ENCODE results near the gene OCRL. TPM values are rescaled to one million over a fixed set of nuclear protein-coding genes. Genes with fewer than 3 reads are reported as not detected.

The OCRL gene
- polyA plus RNA-seq, 1 donor (not counting 4 experiments of a cell fraction or from before 2014, with no cell fraction given): 27.9 TPM

DNA sequence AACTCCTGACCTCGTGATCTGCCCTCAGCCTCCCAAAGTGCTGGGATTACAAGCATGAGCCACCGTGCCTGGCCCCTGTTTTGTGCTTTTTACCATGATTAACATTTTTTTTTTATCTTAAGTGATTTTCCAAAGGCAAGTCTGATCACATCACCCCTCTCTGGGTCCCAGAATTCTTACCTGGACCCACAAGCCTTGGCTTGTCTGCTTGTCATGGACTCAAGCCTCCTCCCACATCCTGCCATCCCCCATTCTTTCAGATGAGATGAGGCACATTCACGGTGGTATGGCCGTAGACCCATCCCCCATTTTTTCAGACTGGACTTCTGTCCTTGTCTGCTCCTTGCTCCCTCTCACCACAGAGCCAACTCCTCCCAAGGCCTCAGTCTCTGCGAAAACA lies 59.4 kb downstream of the OCRL start:
- no peak for TF ChIP-seq EZH2 (IDR thresholded peaks at IDR 0.05; ENCODE audit: low read length)
- TF ChIP-seq, protein P1, sequence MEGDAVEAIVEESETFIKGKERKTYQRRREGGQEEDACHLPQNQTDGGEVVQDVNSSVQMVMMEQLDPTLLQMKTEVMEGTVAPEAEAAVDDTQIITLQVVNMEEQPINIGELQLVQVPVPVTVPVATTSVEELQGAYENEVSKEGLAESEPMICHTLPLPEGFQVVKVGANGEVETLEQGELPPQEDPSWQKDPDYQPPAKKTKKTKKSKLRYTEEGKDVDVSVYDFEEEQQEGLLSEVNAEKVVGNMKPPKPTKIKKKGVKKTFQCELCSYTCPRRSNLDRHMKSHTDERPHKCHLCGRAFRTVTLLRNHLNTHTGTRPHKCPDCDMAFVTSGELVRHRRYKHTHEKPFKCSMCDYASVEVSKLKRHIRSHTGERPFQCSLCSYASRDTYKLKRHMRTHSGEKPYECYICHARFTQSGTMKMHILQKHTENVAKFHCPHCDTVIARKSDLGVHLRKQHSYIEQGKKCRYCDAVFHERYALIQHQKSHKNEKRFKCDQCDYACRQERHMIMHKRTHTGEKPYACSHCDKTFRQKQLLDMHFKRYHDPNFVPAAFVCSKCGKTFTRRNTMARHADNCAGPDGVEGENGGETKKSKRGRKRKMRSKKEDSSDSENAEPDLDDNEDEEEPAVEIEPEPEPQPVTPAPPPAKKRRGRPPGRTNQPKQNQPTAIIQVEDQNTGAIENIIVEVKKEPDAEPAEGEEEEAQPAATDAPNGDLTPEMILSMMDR (optimal IDR thresholded peaks at IDR 0.05 in 1 of 3, IDR thresholded peaks at IDR 0.05 in 1 of 3, conservative IDR thresholded peaks at IDR 0.05 in 1 of 3; ENCODE audit: extremely low read depth in 1 of 3, insufficient read depth in 2 of 3, low read length in 3 of 3): no peak
- dilution Hi-C loops (cut with MboI; ENCODE audit: extremely low pct_ligation_motif_present, low sequenced_read_pairs): no loop called here
- Histone ChIP-seq H3K9me1 (ENCODE audit: control insufficient read depth, extremely low read depth, insufficient read depth, low read length) (no peaks in the 10 kb centered on the region), H3K9me3 (ENCODE audit: control insufficient read depth, low read depth, low read length) (no peaks in the 10 kb centered on the region), H3K27me3 (ENCODE audit: control insufficient read depth, extremely low read depth, insufficient read depth, low read length) (no peaks in the 10 kb centered on the region), H4K20me1 (ENCODE audit: control insufficient read depth, extremely low read depth, insufficient read depth, low read length) (no peaks in the 10 kb centered on the region), H2AFZ (ENCODE audit: control insufficient read depth, low read length) (peak overlapping the region; percentile 16), H3K9ac (ENCODE audit: control insufficient read depth, extremely low read depth, insufficient read depth, low read length) (no peak overlapping the region), H3K4me2 (ENCODE audit: control insufficient read depth, extremely low read depth, insufficient read depth, low read depth, low read length) (peak overlapping the region; percentile 16), H3K79me2 (ENCODE audit: control insufficient read depth, insufficient read depth, low read length) (no peaks in the 10 kb centered on the region), H3K36me3 (ENCODE audit: control insufficient read depth in 2 of 2, extremely low read depth in 1 of 2, insufficient read depth in 2 of 2, low read length in 2 of 2) (no peaks in the 10 kb centered on the region), H3K4me1 (ENCODE audit: control insufficient read depth, extremely low read depth, insufficient read depth, low read length) (peaks cover 14% of the 10 kb centered on the region), H3K4me3 (ENCODE audit: control insufficient read depth in 2 of 3, extremely low read depth in 1 of 3, insufficient read depth in 2 of 3, low read depth in 1 of 3, low read length in 3 of 3) (no peak overlapping the region), H3K27ac (ENCODE audit: control insufficient read depth, insufficient read depth, low read length) (peak overlapping the region; percentile 26)
- FAIRE-seq (peak; percentile 23), DNase-seq (ENCODE audit: low read depth, low spot score) (peak; percentile 62)

DNA sequence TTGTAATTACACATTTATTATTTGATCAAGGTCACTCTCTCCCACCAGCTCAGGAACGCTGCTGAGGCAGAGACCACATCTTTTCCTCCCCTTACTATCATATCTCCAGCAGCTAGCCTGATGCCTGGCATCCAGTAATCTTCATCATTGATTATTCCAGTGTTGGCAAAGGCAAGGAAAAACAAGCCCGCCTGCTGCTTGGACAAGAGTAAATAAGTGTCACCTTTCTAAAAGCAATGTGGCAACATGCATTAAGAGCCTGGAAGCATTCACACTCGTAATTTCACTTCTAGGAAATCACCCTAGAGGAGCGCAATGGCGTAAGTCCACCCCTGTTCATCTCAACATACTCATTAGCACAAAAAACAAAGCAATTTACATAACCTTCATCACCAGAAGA lies 59.9 kb downstream of the OCRL start:
- FAIRE-seq (no peak), DNase-seq (ENCODE audit: low read depth, low spot score) (no peak)
- Histone ChIP-seq H3K4me3 (ENCODE audit: control insufficient read depth in 2 of 3, extremely low read depth in 1 of 3, insufficient read depth in 2 of 3, low read depth in 1 of 3, low read length in 3 of 3) (no peak overlapping the region), H3K4me2 (ENCODE audit: control insufficient read depth, extremely low read depth, insufficient read depth, low read depth, low read length) (peak overlapping the region; percentile 16), H2AFZ (ENCODE audit: control insufficient read depth, low read length) (no peak overlapping the region), H4K20me1 (ENCODE audit: control insufficient read depth, extremely low read depth, insufficient read depth, low read length) (no peaks in the 10 kb centered on the region), H3K9ac (ENCODE audit: control insufficient read depth, extremely low read depth, insufficient read depth, low read length) (no peak overlapping the region), H3K9me3 (ENCODE audit: control insufficient read depth, low read depth, low read length) (no peaks in the 10 kb centered on the region), H3K79me2 (ENCODE audit: control insufficient read depth, insufficient read depth, low read length) (no peaks in the 10 kb centered on the region), H3K36me3 (ENCODE audit: control insufficient read depth in 2 of 2, extremely low read depth in 1 of 2, insufficient read depth in 2 of 2, low read length in 2 of 2) (no peaks in the 10 kb centered on the region), H3K9me1 (ENCODE audit: control insufficient read depth, extremely low read depth, insufficient read depth, low read length) (no peaks in the 10 kb centered on the region), H3K27ac (ENCODE audit: control insufficient read depth, insufficient read depth, low read length) (peak overlapping the region; percentile 26), H3K4me1 (ENCODE audit: control insufficient read depth, extremely low read depth, insufficient read depth, low read length) (peaks cover 17% of the 10 kb centered on the region), H3K27me3 (ENCODE audit: control insufficient read depth, extremely low read depth, insufficient read depth, low read length) (no peaks in the 10 kb centered on the region)
- dilution Hi-C loops (cut with MboI; ENCODE audit: extremely low pct_ligation_motif_present, low sequenced_read_pairs): no loop called here
- TF ChIP-seq EZH2 (IDR thresholded peaks at IDR 0.05; ENCODE audit: low read length): no peak
- TF ChIP-seq, protein P1 (optimal IDR thresholded peaks at IDR 0.05 in 1 of 3, IDR thresholded peaks at IDR 0.05 in 1 of 3, conservative IDR thresholded peaks at IDR 0.05 in 1 of 3; ENCODE audit: extremely low read depth in 1 of 3, insufficient read depth in 2 of 3, low read length in 3 of 3): no peak

Data from keratinocyte (primary cell).